Measurements from ENCODE around the gene SLC26A6.

Gene SLC26A6

GRCh38 chr3:48650723-48651122 is 15.5 kb upstream of the SLC26A6 start:
- TF ChIP-seq ZFX (IDR thresholded peaks at IDR 0.05), result no peak
- TF ChIP-seq, protein P1, sequence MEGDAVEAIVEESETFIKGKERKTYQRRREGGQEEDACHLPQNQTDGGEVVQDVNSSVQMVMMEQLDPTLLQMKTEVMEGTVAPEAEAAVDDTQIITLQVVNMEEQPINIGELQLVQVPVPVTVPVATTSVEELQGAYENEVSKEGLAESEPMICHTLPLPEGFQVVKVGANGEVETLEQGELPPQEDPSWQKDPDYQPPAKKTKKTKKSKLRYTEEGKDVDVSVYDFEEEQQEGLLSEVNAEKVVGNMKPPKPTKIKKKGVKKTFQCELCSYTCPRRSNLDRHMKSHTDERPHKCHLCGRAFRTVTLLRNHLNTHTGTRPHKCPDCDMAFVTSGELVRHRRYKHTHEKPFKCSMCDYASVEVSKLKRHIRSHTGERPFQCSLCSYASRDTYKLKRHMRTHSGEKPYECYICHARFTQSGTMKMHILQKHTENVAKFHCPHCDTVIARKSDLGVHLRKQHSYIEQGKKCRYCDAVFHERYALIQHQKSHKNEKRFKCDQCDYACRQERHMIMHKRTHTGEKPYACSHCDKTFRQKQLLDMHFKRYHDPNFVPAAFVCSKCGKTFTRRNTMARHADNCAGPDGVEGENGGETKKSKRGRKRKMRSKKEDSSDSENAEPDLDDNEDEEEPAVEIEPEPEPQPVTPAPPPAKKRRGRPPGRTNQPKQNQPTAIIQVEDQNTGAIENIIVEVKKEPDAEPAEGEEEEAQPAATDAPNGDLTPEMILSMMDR (conservative IDR thresholded peaks at IDR 0.05), result no peak
- H3K27ac ChIP-seq, result no peak overlapping the region

GRCh38 chr3:48648188-48648850 is 13.1 kb upstream of the SLC26A6 start:
- H3K27ac ChIP-seq, result no peak overlapping the region
- TF ChIP-seq ZFX (IDR thresholded peaks at IDR 0.05), result no peak
- TF ChIP-seq, protein P1 (conservative IDR thresholded peaks at IDR 0.05), result no peak

- no peak for TF ChIP-seq ZFX (IDR thresholded peaks at IDR 0.05)
- TF ChIP-seq, protein P1 (conservative IDR thresholded peaks at IDR 0.05), result no peak
- H3K27ac ChIP-seq, result no peak overlapping the region
Observed at GRCh38 chr3:48647714-48648113, 12.5 kb upstream of the SLC26A6 start.

GRCh38 chr3:48644898-48645760 is 9.9 kb upstream of the SLC26A6 start:
- H3K27ac ChIP-seq, result no peak overlapping the region
- TF ChIP-seq ZFX (IDR thresholded peaks at IDR 0.05), result no peak
- TF ChIP-seq, protein P1 (conservative IDR thresholded peaks at IDR 0.05), result no peak

DNA sequence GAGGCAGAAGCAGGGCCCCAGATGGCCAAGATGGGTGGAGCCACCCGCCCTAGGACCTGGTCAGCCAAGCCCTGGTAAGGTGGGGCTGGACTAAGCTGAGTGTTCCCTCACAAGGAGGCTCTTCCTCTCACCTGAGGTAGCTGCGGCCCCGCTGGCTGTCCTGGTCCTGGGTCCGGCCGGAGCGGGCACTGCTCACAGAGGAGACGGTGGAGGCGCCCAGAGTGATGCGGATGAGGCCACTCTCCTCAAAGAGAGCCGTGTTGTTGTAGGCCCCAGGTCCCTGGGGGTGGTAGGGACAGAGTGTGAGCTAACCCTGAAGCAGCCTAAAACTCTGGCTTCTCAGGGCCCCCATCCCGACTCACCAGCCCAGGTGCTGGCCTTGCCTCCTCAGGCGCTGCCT is 7.3 kb upstream of the SLC26A6 start:
- no peak overlapping the region for H3K27ac ChIP-seq
- TF ChIP-seq, protein P1 (conservative IDR thresholded peaks at IDR 0.05), result no peak
- no peak for TF ChIP-seq ZFX (IDR thresholded peaks at IDR 0.05)

GRCh38 chr3:48641396-48641795 is 6.1 kb upstream of the SLC26A6 start:
- no peak for TF ChIP-seq ZFX (IDR thresholded peaks at IDR 0.05)
- TF ChIP-seq, protein P1 (conservative IDR thresholded peaks at IDR 0.05), result no peak
- no peak overlapping the region for H3K27ac ChIP-seq

DNA sequence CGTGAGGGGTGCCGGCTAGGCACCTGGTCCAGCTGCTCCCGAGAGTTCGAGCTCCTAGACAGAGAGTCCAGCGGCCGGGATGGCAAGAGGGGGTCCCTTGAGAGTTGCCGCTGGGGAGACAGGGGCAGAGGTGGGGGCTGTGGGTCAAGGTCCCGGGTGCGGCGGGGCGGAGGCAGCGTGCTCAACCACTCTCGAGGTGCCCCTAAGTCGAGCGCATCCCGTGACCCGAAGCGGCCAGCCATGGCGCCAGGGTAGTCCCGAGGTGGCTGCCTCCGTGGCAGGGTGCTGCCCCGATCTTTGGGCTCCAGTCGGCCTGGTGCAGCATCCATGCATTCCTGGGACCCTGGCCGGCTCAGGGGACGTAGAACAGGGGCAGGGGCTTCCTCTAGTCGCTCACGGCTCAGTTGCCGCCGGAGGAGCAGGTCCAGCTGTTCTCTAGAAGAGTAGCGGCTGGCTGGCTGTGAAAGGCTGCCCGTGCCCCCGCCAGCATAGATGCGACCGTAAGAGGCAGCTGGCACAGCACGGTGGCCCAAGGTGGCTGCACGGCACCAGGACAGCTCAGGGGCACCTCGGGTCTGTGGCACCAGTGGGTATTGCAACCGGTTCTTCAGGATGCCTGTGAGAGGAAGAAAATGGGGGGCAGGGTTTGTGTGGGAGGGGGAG is 4.8 kb upstream of the SLC26A6 start:
- no peak for TF ChIP-seq ZFX (IDR thresholded peaks at IDR 0.05)
- TF ChIP-seq, protein P1 (conservative IDR thresholded peaks at IDR 0.05), result no peak
- no peak overlapping the region for H3K27ac ChIP-seq
